ENCODE measurements around the gene PGAM1. TPM values are rescaled to one million over a fixed set of nuclear protein-coding genes. Genes with fewer than 3 reads are reported as not detected.

PGAM1 gene
- total RNA-seq, 1 donor from 2014 or later, result 356 TPM

GRCh38 chr10:97445357-97445721, 19.3 kb downstream of the PGAM1 start:
- no peak for TF ChIP-seq CTCF (IDR thresholded peaks at IDR 0.05; ENCODE audit: insufficient read depth, low read length, poor library complexity, severe bottlenecking)
- Histone ChIP-seq H3K4me3 (ENCODE audit: low read depth, low read length) (peak overlapping the region; percentile 66), H3K27me3 (ENCODE audit: control insufficient read depth, insufficient read depth, low read length) (no peaks in the 10 kb centered on the region), H3K36me3 (ENCODE audit: control insufficient read depth, insufficient read depth, low read length) (peaks cover 2% of the 10 kb centered on the region)
- DNase-seq (ENCODE audit: low read depth), result no peak

- TF ChIP-seq CTCF (IDR thresholded peaks at IDR 0.05; ENCODE audit: insufficient read depth, low read length, poor library complexity, severe bottlenecking), result peak; percentile 15
- H3K27me3 ChIP-seq (ENCODE audit: control insufficient read depth, insufficient read depth, low read length), result no peaks in the 10 kb centered on the region
- H3K36me3 ChIP-seq (ENCODE audit: control insufficient read depth, insufficient read depth, low read length), result no peaks in the 10 kb centered on the region
- DNase-seq (ENCODE audit: low read depth), result peak; percentile 95
- peak within 1 kb of the TSS; percentile 66 for H3K4me3 ChIP-seq (ENCODE audit: low read depth, low read length)
These were observed 20.0 kb downstream of the PGAM1 start, which contains the start of the genes EXOSC1 and ZDHHC16 for GRCh38 chr10:97445722-97446639. Gene EXOSC1, minus strand, starts transcription at chr10:97446006. Its CDS starts 21 bp downstream, at chr10:97445985. Gene ZDHHC16, plus strand, starts transcription at chr10:97446175. Its CDS starts 5,501 bp downstream, at chr10:97451676.

GRCh38 chr10:97450828-97451227, 24.8 kb downstream of the PGAM1 start:
- no peak for DNase-seq (ENCODE audit: low read depth)

GRCh38 chr10:97451605-97452004, 25.6 kb downstream of the PGAM1 start:
- TF ChIP-seq CTCF (IDR thresholded peaks at IDR 0.05; ENCODE audit: insufficient read depth, low read length, poor library complexity, severe bottlenecking), result no peak
- Histone ChIP-seq H3K4me3 (ENCODE audit: low read depth, low read length) (no peak overlapping the region), H3K27me3 (ENCODE audit: control insufficient read depth, insufficient read depth, low read length) (no peaks in the 10 kb centered on the region), H3K36me3 (ENCODE audit: control insufficient read depth, insufficient read depth, low read length) (no peaks in the 10 kb centered on the region)
- no peak for DNase-seq (ENCODE audit: low read depth)

More at GRCh38 chr10:97450828-97451227, 24.8 kb downstream of the PGAM1 start:
- no peak overlapping the region for H3K4me3 ChIP-seq (ENCODE audit: low read depth, low read length)
- H3K36me3 ChIP-seq (ENCODE audit: control insufficient read depth, insufficient read depth, low read length), result no peaks in the 10 kb centered on the region
- TF ChIP-seq CTCF (IDR thresholded peaks at IDR 0.05; ENCODE audit: insufficient read depth, low read length, poor library complexity, severe bottlenecking), result no peak
- no peaks in the 10 kb centered on the region for H3K27me3 ChIP-seq (ENCODE audit: control insufficient read depth, insufficient read depth, low read length)

GRCh38 chr10:97452352-97452751, 26.4 kb downstream of the PGAM1 start:
- H3K36me3 ChIP-seq (ENCODE audit: control insufficient read depth, insufficient read depth, low read length), result no peaks in the 10 kb centered on the region
- H3K27me3 ChIP-seq (ENCODE audit: control insufficient read depth, insufficient read depth, low read length), result no peaks in the 10 kb centered on the region
- no peak for DNase-seq (ENCODE audit: low read depth)
- H3K4me3 ChIP-seq (ENCODE audit: low read depth, low read length), result no peak overlapping the region
- TF ChIP-seq CTCF (IDR thresholded peaks at IDR 0.05; ENCODE audit: insufficient read depth, low read length, poor library complexity, severe bottlenecking), result no peak
